Rectal smooth muscle tissue (tissue), 1 donor: Measurements from ENCODE around the gene PLIN3.
"Not testable (repeated sequence)": the region's sequence is repeated elsewhere in the genome, so short reads cannot be mapped to it uniquely, and the experiment has no call there.

Experiments
- H3K27ac ChIP-seq: one replicate; pipeline ENCODE4 v1.7.0; 2013; ENCODE audit warnings: low read depth, low read length, inconsistent platforms
- H3K27me3 ChIP-seq: one replicate; pipeline ENCODE4 v1.7.0; 2013; ENCODE audit warnings: low read length; ENCODE audit not compliant: control insufficient read depth, insufficient read depth
- H3K36me3 ChIP-seq: one replicate; pipeline ENCODE4 v1.7.0; 2013; ENCODE audit warnings: low read length; ENCODE audit not compliant: control insufficient read depth, insufficient read depth
- H3K4me1 ChIP-seq: one replicate; pipeline ENCODE4 v1.7.0; 2013; ENCODE audit warnings: low read length; ENCODE audit not compliant: control insufficient read depth, insufficient read depth
- H3K4me3 ChIP-seq: one replicate; pipeline ENCODE4 v1.7.0; 2013; ENCODE audit warnings: low read length
- H3K9ac ChIP-seq: one replicate; pipeline ENCODE4 v1.7.0; 2013; ENCODE audit warnings: low read length

The PLIN3 gene

GRCh38 chr19:4852484-4852883 is 15.0 kb downstream of the PLIN3 start:
- no peak overlapping the region for H3K4me3 ChIP-seq
- H3K9ac ChIP-seq, result no peak overlapping the region
- no peaks in the 10 kb centered on the region for H3K27me3 ChIP-seq
- H3K27ac ChIP-seq, result no peak overlapping the region
- H3K4me1 ChIP-seq, result no peaks in the 10 kb centered on the region
- H3K36me3 ChIP-seq, result peaks cover 6% of the 10 kb centered on the region

- Histone ChIP-seq H3K27ac (no peak overlapping the region), H3K9ac (no peak overlapping the region), H3K4me1 (no peaks in the 10 kb centered on the region), H3K4me3 (no peak overlapping the region), H3K27me3 (no peaks in the 10 kb centered on the region), H3K36me3 (peaks cover 9% of the 10 kb centered on the region)
Observed at GRCh38 chr19:4851551-4852290, 15.7 kb downstream of the PLIN3 start.

GRCh38 chr19:4849019-4849418 is 18.4 kb downstream of the PLIN3 start:
- no peaks in the 10 kb centered on the region for H3K4me1 ChIP-seq
- peaks cover 15% of the 10 kb centered on the region for H3K36me3 ChIP-seq
- no peak overlapping the region for H3K9ac ChIP-seq
- no peak overlapping the region for H3K4me3 ChIP-seq
- no peak overlapping the region for H3K27ac ChIP-seq
- H3K27me3 ChIP-seq, result no peaks in the 10 kb centered on the region

GRCh38 chr19:4847190-4847973 is 20.1 kb downstream of the PLIN3 start:
- Histone ChIP-seq H3K27me3 (no peaks in the 10 kb centered on the region), H3K4me3 (no peak overlapping the region), H3K9ac (no peak overlapping the region), H3K27ac (no peak overlapping the region), H3K4me1 (no peaks in the 10 kb centered on the region), H3K36me3 (peaks cover 15% of the 10 kb centered on the region)

GRCh38 chr19:4845975-4846374 is 21.5 kb downstream of the PLIN3 start:
- not testable (repeated sequence) for H3K4me3 ChIP-seq, H3K27ac ChIP-seq

GRCh38 chr19:4844348-4845179 is 22.9 kb downstream of the PLIN3 start:
- no peaks in the 10 kb centered on the region for H3K4me1 ChIP-seq
- peaks cover 13% of the 10 kb centered on the region for H3K36me3 ChIP-seq
- H3K27me3 ChIP-seq, result no peaks in the 10 kb centered on the region
- H3K4me3 ChIP-seq, result no peak overlapping the region
- H3K9ac ChIP-seq, result no peak overlapping the region
- no peak overlapping the region for H3K27ac ChIP-seq

More at GRCh38 chr19:4845975-4846374, 21.5 kb downstream of the PLIN3 start:
- not testable (repeated sequence) for H3K4me1 ChIP-seq, H3K27me3 ChIP-seq, H3K9ac ChIP-seq
- peaks cover 13% of the 10 kb centered on the region for H3K36me3 ChIP-seq

GRCh38 chr19:4843647-4843965 is 23.9 kb downstream of the PLIN3 start:
- no peak overlapping the region for H3K27ac ChIP-seq
- no peak overlapping the region for H3K4me3 ChIP-seq
- no peak overlapping the region for H3K9ac ChIP-seq
- no peaks in the 10 kb centered on the region for H3K4me1 ChIP-seq
- H3K27me3 ChIP-seq, result no peaks in the 10 kb centered on the region
- peaks cover 17% of the 10 kb centered on the region for H3K36me3 ChIP-seq

GRCh38 chr19:4839192-4839591 is 28.3 kb downstream of the PLIN3 start:
- no peaks in the 10 kb centered on the region for H3K4me1 ChIP-seq
- H3K36me3 ChIP-seq, result peaks cover 4% of the 10 kb centered on the region
- no peak overlapping the region for H3K4me3 ChIP-seq
- H3K27me3 ChIP-seq, result no peaks in the 10 kb centered on the region
- no peak overlapping the region for H3K27ac ChIP-seq
- H3K9ac ChIP-seq, result no peak overlapping the region

- no peak overlapping the region for H3K9ac ChIP-seq
- no peak overlapping the region for H3K27ac ChIP-seq
- H3K36me3 ChIP-seq, result no peaks in the 10 kb centered on the region
- no peaks in the 10 kb centered on the region for H3K4me1 ChIP-seq
- H3K27me3 ChIP-seq, result no peaks in the 10 kb centered on the region
- no peak overlapping the region for H3K4me3 ChIP-seq
Observed at GRCh38 chr19:4832776-4833175, 34.7 kb downstream of the PLIN3 start.

GRCh38 chr19:4831979-4832340 is 35.5 kb downstream of the PLIN3 start:
- peak overlapping the region; percentile 98 for H3K4me3 ChIP-seq
- not testable (repeated sequence) for H3K27me3 ChIP-seq, H3K36me3 ChIP-seq, H3K4me1 ChIP-seq
- peak overlapping the region; percentile 92 for H3K9ac ChIP-seq
- peak overlapping the region; percentile 86 for H3K27ac ChIP-seq

- Histone ChIP-seq H3K36me3 (no peaks in the 10 kb centered on the region), H3K27ac (peak within 1 kb of the TSS; percentile 86), H3K4me3 (peak within 1 kb of the TSS; percentile 98), H3K27me3 (no peaks in the 10 kb centered on the region), H3K9ac (peak within 1 kb of the TSS; percentile 92), H3K4me1 (no peaks in the 10 kb centered on the region)
Observed at GRCh38 chr19:4831304-4831978, 36.0 kb downstream of the PLIN3 start, which contains the start of gene TICAM1. TICAM1 (minus strand) TSS chr19:4831712; CDS start chr19:4818377, 13,335 bp downstream.

GRCh38 chr19:4830768-4831265 is 36.6 kb downstream of the PLIN3 start:
- Histone ChIP-seq H3K27me3 (no peaks in the 10 kb centered on the region), H3K36me3 (no peaks in the 10 kb centered on the region), H3K4me3 (peak overlapping the region; percentile 98), H3K9ac (peak overlapping the region; percentile 92), H3K27ac (peak overlapping the region; percentile 86), H3K4me1 (no peaks in the 10 kb centered on the region)
